Hepatocyte (in vitro differentiated cells): ENCODE results near the gene PTPRN2.

Source experiments
- CTCF ChIP-seq: fragments of 200-600 bp; sonication (generic); IDR thresholded peaks from 2 replicates; pipeline ENCODE4 v1.5.1; 2016; ENCODE audit warnings: antibody characterized with exemption, mild to moderate bottlenecking; ENCODE audit not compliant: poor library complexity
- EZH2 ChIP-seq: fragments of 200-600 bp; sonication (generic); IDR thresholded peaks from 2 replicates; pipeline ENCODE4 v1.6.1; 2016; ENCODE audit warnings: antibody characterized with exemption, mild to moderate bottlenecking, borderline replicate concordance
- EZH2phosphoT487 ChIP-seq: fragments of 200-600 bp; sonication (generic); IDR thresholded peaks from one replicate; pipeline ENCODE4 v1.6.1; 2018; ENCODE audit warnings: antibody characterized with exemption, mild to moderate bottlenecking, low read depth, moderate library complexity; ENCODE audit not compliant: unreplicated experiment, severe bottlenecking

- TF ChIP-seq CTCF (peak; percentile 32), EZH2 (no peak), EZH2phosphoT487 (no peak)
These were observed 576.5 kb downstream of the PTPRN2 start for GRCh38 chr7:158010961-158011693.
